Stimulated activated CD4-positive, alpha-beta T cell treated with anti-CD3 and anti-CD28 coated beads, Interleukin-1b, Interleukin-23, amount 100 ng/mL, for 24 hours (primary cell): Measurements from ENCODE around the gene HTR1B.

Experiments
- DNase-seq, 4 experiments: peaks; one replicate each; pipeline ENCODE4 v3.0.0-alpha.2; 2020; ENCODE audit warnings: low read depth in 4 of 4, low spot score in 1 of 4

The HTR1B gene, protein sequence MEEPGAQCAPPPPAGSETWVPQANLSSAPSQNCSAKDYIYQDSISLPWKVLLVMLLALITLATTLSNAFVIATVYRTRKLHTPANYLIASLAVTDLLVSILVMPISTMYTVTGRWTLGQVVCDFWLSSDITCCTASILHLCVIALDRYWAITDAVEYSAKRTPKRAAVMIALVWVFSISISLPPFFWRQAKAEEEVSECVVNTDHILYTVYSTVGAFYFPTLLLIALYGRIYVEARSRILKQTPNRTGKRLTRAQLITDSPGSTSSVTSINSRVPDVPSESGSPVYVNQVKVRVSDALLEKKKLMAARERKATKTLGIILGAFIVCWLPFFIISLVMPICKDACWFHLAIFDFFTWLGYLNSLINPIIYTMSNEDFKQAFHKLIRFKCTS

DNA sequence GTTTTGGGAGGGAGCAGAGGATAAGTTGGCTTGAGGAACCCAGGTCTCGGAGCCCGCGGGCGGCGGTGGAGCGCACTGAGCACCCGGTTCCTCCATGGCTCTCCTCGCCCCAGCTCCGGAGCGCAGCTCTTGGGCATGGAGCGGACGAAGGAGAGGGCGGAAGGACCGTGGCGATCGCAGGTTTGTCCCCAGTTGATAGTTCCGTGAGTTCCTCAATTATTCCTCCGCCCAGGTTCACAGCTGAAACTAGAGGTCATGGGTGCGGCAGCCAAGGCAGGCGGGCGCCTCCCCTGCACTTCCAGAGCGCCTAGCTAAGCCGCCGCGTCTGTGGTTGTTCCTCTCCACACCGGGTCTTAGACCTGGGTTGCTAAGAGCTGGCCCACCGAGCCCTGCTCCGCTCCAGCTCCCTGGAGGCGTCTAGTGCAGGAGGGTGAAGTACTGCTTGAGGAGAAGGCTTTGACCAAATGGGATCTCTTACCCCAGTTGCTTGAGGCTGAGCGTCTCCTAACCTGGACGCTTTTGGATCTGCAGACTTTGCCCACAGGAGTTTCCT, at the start of gene HTR1B:
Gene HTR1B (minus strand): TSS at position 184 of the 553 bp plus-strand sequence. CDS start 88 bp downstream, at position 96.
- DNase-seq = no peak

DNA sequence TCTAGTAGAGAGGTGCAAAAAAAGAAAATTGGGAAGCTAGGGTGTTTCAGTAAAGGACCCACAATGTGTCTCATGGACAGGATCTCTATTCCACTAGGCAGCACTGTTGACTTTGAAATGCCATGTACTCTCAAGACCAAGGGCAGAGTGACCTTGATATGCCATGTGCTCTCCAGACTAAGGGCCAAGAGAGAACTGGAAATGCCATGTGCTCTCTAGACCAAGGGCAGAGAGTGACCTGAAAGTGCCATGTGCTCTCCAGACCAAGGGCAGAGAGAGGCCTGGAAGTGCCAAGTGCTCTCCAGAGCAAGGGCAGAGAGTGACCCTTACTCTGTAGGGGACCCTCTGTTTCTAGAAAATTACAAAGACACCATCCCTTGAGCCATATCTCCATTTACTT, 49.3 kb upstream of the HTR1B start:
- DNase-seq = no peak

DNA sequence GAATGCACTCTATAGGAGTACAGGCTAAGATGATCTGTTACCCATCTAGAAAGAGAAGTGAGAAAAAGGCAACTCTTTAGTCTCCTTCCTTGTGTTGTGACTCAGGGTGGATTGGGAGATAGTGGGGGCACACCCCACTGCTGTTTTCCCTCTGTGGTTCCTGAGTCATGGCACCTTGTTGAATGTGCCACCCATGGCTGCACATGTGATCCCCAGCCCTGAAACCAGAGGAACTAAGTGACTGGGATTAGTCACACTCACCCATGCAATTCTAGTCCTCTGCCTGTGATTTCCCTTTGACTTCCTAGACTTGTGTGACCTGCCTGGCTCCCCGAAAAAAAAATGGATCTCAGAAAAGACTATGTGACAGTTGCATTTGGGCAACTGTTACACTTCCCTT, 48.6 kb upstream of the HTR1B start:
- no peak for DNase-seq

DNA sequence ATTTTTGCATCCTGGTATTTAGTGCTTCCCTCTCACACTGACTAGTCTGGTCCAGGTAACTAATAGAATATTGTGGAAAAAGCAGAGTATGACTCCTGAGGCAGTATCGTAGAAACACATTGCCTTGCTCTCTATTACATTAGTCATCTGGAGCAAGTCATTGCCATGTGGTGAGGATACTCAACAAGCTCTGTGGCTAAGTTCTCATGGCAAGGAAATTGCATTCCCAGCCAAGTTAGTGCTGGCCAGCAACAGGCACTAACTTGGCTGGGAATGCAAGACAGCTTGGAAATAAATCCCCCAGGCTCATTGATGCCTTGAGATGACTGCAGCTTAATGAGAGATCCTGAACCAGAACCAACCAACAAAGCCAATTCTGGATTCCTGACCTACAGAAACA, 39.7 kb upstream of the HTR1B start:
- DNase-seq = no peak

DNA sequence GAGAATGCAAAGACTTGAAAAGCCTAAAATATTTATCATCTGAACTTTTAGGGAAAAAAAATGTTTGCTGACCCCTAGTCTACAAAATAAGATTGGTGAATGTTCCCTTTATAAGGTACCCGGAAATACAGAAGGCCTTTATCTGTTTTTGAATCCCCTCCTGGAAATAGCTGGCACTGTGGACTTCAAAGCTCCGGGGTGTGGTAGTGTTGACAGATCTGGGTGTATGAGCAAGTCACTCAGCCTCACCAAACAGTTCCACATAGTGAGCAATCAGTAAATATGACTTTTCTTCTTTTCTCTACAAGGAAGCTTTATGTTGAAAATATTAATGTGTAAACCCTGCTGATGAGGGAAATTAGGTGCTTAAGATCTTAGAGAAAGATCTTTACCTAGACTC, 29.2 kb upstream of the HTR1B start:
- DNase-seq = no peak

DNA sequence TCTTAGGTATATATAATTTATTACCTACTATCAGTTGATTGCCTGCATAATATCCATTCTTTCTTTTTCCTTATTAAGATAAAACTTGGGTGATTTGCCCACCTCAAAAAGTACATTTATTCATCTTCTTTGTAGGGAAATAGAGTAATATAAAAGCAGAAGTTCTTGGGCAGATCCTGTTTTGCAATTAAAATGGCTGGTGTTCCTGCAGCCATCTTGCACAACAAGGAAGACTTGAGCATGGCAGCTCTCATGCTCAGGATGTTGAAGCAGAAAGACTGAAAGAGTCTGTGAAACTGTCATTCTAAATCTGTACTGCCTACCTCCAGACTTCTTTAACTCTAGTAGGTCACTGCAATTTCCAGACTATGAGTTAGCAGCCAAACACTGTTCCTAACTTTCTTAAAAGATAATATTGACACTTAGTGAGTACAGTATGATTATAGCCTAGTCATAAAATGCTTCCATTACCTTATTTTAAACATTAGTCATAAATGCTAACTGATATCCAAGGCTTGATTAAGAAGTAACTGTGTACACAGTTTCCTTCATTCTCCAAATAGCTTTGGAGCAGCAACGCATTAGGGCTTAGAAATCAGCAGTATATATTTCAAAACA, 24.6 kb upstream of the HTR1B start:
- DNase-seq = no peak

DNA sequence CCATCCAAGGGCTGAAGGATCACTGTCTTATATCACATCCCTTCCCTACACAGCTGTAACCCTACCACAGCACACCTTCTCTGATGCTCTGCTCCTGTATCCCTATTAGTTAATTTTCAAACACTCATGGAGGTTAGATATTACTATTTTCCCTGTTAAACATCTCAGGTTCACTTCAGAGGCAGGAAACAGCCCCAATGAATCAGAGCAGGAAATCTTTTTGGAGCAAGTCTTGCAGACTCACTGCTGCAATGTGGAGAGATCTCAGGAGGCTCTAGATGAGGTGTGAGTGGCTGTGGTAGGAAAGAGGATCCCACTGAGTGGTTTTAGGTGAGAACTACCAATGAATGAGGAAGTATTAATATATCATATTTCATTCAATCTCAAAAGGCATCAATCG, 19.7 kb upstream of the HTR1B start:
- no peak for DNase-seq

DNA sequence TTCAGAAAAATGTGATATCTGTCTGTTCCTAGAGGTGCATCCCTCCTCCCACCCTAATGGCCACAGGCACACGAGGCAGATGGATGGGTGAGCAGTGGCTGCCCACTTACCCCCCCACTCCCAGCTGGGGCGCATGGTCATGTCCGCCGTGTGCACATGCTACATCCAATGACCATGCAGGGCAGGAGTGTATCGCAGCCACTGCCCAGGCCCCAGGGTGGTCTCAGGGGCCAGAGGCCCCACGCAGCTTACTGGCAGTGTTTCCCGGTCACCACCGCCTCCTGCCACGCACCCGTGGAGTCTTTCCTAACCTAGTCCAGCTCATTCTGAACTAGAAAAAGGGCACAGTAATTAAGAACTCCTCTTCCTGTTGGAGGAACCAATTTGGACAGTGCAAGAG, 11.7 kb upstream of the HTR1B start:
- DNase-seq = no peak

DNA sequence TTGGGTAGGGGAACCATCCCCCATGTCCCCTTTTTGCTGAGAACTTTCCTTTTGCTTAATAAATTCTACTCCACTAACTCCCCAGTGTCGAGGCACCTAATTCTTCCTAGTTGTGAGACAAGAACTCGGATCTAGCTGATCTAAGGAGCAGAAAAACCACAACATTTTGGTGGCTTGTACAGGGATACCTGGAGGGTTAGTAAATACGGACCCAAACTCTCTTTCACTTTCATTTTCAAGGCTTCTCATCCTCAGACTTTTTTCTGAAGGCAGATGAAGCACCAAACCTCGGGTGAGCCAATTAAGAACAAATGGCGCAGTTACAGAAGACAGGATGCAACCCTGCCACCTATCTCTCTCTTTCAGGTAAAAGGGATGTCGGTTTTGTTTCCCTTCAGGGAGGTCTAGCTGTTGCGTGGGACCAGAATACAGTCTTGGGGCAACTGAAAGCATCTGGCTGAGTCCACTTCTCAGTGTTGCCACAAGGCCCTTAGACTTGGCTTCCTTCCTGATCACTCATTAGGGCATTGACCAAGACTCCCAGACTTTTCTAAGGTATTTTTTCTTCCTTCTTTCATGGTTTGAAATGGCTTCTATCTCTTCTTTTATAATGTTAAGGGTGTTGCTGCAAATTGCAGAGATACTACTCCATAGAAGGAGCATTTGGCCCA, 11.1 kb upstream of the HTR1B start:
- DNase-seq = no peak

DNA sequence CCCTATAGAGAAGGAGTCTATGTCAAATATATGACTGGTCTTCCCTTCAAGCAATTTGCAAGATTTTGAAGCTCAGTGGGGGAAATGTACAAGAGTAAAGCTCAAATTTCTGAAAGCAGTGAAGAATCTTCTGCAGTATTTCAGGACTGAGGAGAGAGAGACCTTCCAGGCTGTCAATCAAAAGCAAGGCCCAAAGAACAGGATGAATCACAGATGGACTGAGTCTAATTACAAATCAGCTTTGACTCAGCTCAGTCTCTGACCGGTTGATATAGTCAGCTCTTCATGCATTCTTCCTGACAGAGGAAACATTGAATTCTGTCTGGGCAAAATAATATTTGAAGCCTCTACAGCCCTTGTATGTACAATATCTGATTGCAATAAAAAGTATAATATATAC, 7.7 kb upstream of the HTR1B start:
- no peak for DNase-seq

DNA sequence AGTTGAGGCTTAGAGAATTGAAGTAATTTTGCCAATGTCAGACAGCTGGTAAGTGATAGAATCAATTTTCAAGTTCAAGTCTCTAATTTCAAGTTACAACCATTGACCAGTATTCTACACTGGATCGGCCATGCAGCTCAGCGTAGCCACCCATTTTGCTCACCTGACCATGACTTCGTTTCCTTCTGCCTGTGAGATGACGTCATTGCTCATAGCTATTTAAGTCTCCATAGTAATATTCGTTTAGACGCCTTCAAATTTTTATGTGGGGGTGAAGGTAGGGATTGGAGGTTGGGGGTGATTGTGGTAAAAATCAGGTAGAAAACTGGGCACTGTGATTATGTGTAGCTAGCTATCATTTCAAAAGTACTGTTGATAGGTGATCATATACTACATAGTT, 5.6 kb upstream of the HTR1B start:
- no peak for DNase-seq

DNA sequence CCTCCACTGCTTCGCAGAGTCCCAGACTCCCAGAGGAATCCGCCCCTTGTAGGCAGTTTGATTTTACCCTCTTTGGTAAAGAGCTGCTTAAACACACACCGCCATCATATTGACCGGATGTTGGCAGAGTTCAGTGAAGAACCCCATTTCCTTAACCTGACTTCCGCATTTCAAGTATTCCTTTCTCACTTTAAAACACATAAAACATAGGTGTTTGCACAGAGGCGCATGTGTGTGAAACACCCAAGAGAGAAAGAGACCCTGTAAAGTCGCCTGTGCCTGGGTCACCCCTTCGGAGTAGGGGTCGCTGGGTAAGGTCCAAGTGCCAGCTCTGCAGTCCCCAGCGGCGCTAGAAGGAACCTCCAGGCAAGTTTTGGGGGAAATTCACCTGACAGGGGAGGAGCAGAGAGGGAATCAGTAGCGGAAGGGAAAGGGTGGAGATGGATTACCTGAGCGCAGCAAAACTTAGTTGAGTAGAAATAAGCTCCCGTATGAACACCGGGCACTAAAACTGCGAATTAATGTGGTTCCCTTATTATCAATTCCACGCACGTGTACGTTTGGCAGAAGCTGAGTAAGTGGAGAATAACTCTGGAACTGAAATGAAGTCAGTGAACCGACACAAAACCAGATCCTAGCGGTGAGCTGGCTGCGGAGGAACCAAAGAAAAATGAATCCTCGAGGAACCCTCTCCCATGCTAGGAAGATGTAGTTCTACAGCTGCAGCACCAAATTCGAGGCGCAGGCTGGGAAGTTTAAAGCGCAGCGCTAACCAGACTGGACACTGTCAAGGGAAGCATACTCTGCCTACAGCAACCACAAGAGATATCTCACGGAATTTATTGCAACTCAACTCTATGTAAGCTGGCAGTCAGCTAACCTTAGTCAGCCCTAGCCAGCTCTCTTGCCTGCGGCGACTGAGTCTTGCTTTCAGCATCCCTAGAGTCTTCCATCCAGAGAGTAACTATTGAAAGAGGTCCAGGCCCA, 3.5 kb upstream of the HTR1B start:
- DNase-seq = no peak

DNA sequence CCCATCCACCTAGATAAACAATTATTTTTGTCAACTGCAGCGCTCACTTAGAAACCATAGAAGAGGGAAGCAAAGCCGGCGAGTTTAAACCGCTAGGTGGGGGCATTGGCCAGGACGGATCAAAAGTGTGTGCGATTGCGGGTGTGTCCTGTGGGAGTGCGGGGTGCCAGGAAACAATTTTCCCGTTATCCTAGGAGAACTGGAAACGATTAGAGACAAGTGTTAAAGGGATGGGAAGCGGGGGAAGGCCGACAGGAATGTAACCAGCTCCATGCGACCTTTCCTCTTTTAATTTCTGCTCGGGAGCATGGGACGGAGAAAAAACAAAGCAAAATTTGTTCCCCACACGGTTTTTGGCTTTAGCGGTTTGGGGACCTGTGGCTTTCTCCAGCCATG, 2.8 kb upstream of the HTR1B start:
- no peak for DNase-seq

DNA sequence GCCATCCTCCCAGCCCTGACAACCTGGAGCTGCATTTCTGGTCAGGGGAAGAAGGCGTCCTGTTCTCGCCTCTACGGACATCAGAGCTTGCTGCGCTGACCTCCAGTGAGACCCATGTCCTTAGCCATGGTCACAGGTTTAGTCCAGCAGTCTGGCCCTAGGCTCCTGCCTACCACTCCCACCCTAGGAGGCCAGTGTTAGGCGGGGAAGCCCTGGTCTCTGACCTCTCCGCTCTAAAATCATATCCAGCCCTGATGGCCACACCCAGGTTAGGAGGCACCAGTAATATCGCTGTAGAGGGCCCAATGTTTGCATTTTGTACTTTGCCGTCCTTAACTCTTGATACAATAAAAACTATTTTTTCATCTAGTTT, 1.2 kb upstream of the HTR1B start:
- no peak for DNase-seq

DNA sequence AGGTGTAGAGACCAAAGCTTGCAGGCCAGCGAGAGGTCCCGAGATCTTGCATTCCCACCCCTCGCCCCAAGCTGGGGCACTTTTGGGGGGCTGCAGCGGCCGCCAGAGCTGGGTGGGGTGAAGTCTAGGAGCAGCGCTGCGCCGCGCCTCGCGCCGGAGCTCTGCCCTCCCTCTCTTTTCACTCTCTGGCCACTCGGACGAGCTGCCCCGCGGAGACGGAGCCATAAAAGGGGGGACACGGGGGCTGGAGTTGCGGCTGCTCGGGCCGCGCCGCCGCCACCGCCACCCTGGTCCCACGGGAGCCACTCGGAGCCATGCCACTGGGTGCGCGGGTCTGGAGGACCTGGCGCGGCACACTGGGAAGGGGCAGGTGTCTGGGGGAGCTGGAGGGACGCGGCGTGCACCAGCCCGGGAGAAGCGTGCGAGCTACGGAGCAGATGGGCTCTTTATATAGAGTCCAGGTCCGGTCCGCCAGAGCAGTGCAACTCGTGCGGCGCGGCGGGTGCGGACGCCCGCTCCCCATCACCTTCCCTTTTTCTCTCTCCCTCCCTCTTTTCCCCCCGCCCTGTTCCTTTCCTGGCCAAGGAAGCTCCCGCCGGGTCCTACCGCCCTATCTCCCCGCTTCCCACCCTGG, 687 bp upstream of the HTR1B start:
- DNase-seq = no peak

DNA sequence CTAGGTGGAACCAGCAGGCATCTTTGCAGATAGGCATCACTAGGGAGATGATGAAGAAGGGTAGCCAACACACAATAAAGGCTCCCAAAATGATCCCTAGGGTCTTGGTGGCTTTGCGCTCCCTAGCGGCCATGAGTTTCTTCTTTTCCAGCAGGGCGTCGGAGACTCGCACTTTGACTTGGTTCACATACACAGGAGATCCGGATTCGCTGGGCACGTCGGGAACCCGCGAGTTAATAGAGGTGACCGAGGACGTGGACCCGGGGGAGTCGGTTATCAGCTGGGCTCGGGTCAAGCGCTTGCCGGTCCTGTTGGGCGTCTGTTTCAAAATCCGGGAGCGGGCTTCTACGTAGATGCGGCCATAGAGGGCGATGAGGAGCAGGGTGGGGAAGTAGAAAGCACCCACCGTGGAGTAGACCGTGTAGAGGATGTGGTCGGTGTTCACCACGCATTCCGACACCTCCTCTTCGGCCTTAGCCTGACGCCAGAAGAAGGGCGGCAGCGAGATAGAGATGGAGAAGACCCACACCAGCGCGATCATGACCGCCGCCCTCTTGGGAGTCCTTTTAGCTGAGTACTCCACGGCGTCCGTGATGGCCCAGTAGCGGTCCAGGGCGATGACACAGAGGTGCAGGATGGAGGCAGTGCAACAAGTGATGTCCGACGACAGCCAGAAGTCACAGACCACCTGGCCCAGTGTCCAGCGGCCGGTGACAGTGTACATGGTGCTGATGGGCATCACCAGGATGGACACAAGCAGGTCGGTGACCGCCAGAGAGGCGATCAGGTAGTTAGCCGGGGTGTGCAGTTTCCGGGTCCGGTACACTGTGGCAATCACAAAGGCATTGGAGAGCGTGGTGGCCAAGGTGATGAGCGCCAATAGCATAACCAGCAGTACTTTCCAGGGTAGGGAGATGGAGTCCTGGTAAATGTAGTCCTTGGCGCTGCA, 658 bp downstream of the HTR1B start:
- DNase-seq = no peak

DNA sequence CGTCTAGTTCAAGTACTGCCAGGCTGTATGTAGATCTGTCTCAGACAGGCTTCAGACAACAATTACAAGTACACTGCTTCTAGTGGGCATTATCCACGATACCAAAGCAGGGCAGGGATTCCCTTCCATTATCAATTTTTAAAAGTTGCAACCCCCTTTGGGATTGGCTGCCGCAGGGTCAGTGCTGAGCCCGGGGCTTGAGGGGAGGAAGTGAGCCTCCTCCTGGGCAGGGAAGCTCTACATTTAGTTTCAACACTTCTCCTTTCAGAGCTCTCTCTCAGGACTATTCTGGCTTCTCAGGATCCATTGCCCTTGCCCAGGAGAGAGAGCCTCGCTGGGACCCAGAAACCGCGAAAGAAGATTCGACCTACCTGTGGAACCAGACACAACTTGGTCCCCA, 1.5 kb downstream of the HTR1B start:
- no peak for DNase-seq

DNA sequence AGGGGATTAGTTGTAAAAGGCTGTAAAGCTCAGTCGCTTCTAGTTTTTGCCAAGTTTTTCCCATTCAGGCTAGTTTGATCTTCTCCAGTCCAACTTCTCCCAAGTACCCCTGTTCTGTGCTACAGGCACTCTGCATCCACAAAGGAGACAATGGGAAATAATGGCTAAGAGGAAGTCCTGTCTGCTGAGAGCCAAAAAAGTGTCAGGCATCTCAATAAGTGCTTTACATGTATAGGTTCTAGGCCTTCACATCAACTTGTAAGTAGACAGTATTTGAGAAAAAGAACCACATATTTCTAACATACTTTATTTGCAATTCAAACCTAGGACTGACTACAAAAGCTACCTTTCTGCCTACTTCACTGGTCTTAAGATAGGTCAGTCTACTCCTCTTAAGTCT, 4.9 kb downstream of the HTR1B start:
- no peak for DNase-seq

DNA sequence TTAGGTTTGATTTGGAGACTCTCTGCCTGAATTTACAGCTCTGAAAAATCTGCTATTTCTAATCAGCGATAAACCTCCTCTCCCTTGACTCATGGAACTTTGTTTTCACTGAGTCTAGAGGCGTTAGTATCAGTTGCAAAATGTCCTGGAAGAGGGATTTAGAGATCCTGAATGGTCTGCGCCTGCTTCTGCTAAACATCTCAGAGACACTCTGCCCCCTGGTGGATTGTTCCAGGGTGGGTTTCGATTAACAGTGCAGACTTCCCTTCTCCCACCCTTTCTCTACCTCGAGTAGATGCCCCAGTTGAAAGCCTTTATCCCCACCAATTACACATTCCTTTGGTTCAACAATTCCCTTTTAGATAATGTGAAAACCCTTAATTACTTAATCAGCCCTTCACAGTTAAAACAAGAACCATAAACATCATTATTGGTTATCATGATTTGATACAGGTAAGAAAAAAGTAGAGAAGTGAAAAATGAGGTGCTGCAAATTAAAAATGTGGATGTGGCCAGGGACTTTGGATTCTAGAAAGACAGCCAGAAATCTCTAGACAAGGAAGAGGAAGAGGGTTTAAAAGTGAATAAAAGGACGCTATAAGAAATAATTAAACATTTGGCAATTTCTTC, 5.5 kb downstream of the HTR1B start:
- DNase-seq = no peak
